CD4-positive, alpha-beta T cell treated with Interleukin-15 for 4 hours (primary cell): ENCODE data around the gene NUDT9.
"Not testable (repeated sequence)": the region's sequence is repeated elsewhere in the genome, so short reads cannot be mapped to it uniquely, and the experiment has no call there.

ENCODE experiments used
- DNase-seq: peaks from one replicate; pipeline ENCODE4 v3.0.0-alpha.2; 2020; ENCODE audit warnings: low spot score

NUDT9 gene

DNA sequence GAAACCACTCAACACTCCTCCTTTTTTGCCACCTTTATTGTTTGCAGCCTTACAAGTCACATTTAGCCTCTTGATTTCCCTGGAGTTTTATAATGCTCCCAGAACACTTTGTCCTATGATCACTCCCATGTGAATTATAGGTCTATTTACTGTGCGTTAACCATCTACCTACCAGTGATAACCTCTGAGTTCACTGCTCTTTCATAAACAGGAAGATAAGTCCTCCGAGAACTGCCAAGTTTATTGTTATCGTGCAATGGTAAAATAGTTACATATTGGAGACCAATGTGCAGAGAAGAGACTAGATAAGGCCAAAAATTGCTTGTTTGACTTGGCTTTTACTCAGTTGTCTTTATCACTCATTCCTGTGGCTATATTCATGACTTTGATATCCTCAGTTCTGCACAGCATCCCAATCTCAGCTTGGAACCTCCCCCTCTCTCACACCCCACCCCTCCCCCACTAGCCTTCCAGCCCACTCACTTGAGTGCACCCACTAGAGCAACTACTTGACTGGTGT lies 12.9 kb upstream of the NUDT9 start:
- no peak for DNase-seq

DNA sequence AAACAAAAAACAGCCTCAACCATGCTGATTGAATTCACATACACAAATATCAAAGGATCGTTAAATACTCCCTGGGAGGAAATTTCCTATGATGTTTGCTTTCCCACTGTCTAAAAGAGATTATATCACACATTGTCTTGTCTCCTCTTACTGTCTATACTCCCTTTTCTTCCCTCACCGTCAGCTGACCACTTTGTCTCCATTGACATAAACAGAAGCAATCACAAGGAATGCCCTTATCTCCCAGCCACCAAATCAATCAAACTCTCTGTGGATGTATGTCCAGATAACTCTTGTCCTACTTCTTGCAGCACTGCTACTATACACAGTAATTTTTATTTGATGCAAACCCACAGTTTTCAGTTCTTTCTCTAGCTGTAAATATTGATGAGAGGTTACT lies 12.2 kb upstream of the NUDT9 start:
- no peak for DNase-seq

DNA sequence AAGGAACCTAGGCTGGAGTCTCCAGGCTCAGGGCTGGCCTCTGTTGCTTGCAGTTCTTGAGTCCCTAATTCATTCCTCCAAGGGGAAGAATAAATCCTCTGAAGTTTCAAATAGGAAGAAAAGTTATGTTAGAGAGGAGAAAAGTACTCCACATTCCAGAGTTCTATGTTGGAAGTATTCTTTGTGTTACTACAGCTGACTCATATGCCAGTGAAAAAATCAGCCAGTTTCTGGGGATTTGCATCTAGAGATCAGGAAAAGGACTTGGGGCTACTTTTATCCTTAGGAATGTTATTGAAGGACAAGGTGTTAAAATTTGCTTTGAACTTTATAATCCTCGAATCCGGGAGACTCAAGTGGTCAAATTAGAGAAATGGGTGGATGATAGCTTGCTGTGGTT lies 11.7 kb upstream of the NUDT9 start:
- no peak for DNase-seq

DNA sequence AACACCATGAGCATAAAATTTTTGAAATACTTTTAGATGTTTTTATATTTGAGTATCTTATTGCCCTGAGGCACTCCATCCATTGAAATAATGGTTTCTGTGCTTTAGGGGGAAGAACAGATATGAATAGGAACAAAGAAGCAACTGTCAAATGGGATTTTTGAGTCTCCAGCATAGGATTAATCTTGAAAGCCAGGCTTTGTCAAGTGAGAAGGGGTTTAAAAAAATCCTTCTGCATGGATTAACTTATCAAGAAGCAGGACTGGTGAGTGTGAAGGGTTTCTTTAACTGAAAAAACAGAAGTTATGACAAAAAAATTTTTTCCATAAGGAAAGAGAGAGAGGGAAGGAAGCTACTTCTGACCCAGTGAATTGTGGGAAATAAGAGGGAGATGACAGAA lies 7.6 kb upstream of the NUDT9 start:
- DNase-seq = no peak

DNA sequence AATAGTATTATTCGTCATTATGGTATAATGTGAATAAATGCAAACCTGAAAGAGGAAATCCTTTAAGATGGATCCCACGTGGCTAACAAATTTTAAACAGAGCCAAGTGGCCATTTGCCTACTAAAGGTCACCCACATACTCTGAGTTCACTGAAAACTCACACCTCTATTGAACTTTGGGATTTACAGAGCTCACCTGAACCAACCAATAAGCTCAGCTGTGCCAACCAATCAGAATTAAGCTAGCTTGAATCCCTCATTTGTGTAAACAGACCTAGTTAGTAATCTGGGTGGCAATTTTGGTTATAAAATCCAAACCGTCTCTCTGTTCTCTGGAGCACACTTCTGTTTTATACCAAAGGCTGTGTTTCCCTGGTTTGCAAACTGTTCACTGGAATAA lies 5.4 kb upstream of the NUDT9 start:
- DNase-seq = no peak

DNA sequence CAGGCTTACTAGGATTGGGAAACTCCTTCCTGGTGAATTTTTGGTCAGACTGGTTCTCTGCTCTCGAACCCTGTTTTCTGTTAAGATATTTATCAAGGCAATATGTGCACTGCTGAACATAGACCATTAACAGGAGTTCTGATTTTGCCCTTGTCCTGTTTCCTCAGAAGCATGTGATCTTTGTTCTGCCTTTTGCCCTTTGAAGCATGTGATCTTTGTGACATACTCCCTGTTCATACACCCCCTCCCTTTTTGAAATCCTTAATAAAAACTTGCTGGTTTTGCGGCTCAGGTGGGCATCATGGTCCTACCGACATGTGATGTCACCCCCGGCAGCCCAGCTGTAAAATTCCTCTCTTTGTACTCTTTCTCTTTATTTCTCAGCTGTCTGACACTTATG lies 4.0 kb upstream of the NUDT9 start:
- DNase-seq = not testable (repeated sequence)

DNA sequence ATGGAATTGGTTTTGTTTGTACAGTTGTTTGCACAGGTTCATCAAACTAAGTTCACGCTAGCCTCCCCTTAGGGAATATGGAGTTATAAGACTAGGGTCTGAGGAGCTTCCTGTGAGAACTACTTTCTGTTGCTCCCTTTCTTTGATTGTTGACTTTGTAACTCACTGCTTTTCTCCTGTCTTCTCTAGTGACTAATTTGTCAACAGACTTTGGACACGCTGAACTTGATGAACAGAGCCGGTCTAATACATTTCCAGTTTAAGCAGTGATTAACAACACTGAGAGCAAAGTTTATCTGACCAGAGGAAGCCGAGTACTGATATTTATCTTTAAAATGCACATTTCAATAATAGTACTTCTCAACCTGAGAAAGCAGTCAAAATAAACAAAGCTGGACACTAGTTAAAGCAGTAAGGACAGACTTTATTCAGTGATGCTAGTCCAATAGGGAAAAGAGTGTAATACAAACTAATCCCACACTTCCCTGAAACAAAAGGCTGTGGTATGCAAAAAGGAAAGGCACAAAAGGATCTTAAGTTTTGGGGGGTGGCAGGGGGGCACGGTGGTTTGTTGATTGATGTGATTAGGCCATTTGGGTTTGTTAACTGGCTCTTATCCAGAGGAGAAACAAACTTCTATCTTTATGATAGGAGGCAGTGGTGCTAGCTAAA lies 2.7 kb upstream of the NUDT9 start:
- DNase-seq = no peak

DNA sequence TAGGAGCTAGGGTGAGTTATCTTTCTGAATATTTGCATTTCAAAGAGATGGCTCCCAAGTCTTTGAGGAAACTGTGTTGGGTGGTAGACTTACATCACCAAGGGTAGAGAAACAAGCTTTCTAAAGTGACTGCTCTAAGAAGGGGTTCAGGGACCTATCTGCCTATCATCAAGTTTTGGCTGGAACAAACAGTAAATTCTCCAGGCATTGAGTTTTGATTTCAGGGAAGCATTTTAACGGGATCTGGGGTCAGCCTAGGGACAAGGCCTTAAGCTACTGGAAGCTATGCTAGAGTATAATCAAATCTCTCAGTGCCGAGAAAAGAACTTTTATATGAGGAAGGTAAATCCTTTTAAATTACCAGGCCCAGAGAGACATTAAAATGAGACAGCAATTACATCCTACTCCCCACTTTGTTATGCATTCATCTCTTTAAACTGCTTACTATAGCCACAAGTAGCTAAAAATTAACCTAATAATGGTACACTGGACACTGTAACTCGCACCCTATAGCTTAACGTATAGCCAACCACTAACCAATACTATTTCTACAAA lies 2.0 kb upstream of the NUDT9 start:
- DNase-seq = no peak

DNA sequence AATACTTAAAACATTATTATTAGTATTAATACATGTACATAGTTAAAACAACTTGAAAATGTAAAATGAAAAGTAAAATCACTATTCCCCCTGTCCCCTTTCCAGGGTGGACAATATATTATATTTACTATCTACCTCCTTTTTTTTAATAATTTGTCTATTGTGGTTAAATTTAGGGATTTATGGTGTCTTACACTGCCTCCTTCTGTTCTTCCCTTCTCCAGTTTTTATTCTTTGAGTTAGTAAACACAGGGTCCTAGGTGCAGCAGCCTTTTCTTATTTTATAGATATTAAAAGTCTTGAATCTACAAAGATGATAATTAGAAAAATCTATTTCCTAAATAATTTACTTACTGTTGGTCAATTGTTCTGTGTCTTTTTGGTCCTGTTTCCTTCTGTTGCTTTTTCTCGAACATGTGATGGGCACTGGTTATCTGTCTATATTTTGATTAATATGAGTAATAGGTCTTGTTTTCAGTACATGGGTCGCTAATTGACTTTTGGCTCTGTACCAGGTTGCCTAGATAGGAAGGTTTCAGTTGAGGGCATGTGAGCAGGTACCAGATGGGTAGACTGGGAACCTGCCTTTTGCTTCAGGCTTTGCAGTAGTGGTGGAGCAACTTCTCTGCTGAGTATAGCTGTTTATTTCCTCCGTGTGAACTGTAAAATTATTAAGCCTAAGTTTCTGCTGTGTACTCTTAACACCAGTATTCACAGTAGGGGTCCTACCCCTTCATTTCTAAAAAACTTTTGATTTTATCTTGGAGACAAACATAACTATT lies 1.1 kb downstream of the NUDT9 start:
- no peak for DNase-seq

DNA sequence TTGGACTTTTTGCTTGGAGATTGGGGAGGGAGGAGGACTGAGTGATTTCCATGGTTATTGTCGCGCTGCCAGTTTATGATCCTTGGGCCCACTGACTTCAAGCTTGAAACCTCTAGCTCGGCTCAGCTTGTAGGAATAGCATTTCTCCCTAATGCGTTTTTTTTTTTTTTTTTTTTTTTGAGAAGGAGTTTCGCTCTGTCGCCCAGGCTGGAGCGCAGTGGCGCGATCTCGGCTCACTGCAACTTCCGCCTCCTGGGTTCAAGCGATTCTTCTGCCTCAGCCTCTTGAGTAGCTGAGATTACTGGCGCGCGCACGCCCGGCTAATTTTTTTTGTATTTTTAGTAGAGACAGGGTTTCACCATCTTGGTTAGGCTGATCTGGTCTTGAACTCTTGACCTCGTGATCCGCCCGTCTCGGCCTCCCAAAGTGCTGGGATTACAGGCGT lies 1.7 kb downstream of the NUDT9 start:
- DNase-seq = not testable (repeated sequence)

DNA sequence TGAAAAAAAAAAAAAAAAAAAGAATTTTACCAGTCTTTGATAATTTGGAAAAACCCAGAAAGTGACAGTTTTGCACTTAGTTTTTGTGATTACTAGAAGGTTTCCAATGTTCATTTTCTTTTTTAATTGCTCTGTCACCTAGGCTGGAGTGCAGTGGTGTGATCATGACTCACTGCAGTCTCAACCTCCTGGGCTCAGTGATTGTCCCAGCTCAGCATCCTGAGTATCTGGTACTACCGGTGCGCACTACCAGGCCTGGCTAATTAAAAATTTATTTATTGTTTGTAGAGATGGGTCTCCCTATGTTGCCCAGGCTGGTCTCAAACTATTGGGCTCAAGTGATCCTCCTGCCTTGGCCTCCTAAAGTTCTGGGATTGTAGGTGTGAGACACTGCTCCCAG lies 3.3 kb downstream of the NUDT9 start:
- no peak for DNase-seq

DNA sequence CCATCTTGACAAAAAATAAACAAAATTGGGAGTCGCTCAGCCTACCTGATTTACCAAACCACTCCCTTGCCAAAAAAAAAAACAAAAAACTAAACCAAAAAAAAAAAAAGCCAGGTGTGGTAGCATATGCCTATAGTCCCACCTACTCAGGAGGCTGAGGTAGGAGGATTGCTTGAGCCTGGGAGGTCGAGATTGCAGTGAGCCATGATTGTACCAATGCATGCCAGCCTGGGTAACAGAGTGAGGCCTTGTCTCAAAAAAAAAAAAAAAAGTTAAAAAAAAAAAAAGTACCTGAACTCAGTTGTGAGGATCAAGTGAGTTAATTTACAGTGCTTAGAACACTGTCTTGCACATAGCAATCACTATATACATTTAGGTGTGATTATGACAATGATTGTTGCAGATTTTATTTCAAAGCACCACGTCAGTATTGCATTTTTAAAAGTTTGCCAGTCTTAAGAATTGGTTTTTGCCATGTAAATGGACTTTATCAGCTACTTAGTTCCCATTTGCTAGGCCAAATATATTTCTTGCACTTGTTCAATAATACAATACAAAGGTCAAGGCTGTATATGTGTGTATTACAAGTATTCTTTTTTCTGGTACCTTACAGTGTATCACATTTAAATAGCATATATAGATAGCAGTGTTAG lies 4.6 kb downstream of the NUDT9 start:
- DNase-seq = no peak

DNA sequence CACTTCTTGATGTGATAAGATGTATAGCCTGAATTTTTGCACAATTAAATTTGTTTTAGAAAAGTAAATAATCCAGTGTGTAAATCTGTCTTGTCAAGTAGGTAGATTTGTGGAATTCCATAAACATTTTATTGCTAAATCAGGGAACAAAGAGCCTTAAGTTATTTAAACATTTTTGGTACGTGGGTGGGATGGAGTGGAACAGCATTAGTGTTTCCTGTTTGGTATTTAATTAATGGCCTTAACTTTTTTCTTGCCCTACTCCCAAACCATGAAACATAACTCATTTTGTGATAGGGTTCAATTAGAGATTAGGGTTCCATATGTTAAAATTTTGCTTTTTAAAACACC lies 5.1 kb downstream of the NUDT9 start:
- no peak for DNase-seq

DNA sequence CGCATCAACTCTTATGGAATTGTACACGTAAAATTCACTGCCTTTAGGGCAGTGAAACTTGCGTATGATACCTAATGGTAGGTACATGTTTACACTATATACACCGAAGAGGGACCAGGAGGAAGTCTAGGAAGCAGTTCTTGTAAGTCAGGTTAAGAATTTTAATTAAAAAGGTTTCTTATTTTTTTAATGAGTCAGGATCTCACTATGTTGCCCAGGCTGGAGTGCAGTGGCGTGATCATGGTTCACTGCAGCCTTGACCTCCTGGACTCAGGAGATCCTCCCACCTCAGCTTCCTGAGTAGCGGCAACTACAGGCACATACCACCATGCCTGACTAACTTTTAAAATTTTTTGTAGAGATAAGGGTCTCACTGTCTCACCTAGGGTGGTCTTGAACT lies 6.6 kb downstream of the NUDT9 start:
- DNase-seq = no peak

DNA sequence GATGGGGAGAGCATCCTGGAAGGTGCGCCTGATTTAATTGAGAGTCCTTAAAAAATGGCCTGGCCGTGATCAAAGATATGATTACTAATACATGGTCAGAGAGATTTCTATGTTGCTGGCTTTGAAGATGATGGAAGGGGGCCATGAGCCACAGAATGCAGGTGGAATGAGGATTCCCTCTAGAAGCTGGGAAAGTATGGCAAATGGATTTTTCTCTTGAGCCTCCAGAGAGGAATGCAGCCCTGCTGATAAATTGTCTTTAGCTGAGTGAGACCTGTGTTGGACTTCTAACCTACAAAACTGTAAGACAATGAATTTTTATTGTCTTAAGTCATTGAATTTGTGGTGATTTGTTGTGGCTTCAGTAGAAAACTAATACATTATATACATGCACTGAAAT lies 7.7 kb downstream of the NUDT9 start:
- no peak for DNase-seq

DNA sequence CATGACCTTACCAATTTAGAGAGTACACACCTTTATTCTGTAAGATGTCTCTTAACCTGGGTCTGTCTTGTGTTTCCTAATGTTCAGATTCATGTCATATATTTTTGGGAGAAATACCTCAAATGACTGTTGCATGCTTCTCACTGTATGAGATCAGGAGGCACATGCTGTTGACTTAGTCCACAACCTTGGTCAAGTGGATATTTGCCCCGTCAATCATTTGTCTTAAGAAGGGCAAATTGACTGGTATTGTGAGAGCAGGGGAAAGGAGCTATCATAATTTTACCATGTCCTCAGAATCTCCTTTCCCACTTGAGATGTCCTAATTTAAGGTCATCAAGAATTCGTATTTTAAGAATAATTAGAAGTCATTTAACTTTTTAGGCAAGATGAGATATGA lies 11.0 kb downstream of the NUDT9 start:
- no peak for DNase-seq

DNA sequence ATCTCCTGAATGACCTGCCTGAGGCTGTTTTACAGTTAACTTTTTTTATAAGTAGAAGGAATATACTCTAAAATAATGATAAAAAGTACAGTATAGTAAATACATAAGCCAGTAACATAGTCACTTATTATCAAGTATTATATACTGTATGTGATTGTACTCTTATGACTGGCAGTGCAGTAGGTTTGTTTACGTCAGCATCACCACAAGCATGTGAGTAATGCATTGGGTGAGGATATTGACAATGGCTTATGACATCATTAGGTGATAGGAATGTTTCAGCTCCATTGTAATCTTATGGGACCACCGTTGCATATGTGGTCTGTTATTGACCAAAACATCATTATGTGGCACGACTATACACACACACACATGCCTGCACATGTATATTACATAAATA lies 20.5 kb downstream of the NUDT9 start:
- DNase-seq = no peak

DNA sequence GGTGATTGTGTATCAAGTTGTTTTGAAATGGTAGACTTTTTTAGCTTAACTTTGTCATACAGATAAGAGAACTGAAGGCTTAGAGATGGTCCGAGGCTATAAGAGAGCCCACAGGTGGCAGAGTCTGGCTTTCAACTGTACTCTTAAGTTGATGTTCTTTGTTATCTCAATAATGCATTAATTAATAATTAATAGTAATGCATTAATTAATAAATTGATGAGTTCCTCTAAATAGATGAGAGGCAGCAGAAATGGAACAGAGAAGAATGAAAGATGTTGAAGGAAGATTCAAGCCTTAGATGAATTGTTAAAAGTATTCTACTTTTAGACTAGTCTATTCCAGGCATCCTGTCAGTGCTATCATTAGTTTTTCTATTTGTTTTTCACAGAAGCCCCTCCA lies 22.4 kb downstream of the NUDT9 start:
- no peak for DNase-seq

DNA sequence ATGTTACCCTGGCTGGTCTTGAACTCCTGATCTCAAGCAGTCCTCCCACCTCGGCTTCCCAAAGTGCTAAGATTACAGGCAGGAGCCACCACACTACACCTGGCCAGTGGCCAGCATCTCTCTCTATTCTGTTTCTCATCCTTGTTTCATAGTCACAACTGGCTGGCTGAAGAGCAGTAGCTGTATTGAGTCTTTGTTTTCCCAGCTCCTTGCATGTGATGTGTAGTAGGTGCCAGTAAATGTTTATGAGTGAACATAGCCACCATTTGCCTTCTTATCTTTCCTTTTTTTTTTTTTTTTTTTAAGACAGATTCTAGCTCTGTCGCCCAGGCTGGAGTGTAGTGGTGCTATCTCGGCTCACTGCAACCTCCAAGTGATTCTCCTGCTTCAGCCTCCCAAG lies 23.6 kb downstream of the NUDT9 start:
- DNase-seq = no peak

DNA sequence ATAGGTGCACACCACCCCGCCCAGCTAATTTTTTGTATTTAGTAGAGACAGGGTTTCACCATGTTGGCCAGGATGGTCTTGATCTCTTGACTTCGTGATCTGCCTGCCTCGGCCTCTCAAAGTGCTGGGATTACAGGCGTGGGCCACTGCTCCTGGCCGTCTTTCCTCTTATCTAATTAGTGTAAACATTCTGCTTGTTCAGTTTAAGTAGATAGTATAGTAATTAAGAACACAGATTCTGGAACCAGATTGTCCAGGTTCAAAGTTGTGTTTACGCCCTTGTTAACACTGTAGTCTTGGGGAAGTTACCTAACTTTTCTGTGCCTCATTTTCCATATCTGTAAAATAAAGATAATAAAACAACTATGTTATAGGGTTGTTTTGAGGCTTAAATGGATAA lies 24.0 kb downstream of the NUDT9 start:
- not testable (repeated sequence) for DNase-seq

DNA sequence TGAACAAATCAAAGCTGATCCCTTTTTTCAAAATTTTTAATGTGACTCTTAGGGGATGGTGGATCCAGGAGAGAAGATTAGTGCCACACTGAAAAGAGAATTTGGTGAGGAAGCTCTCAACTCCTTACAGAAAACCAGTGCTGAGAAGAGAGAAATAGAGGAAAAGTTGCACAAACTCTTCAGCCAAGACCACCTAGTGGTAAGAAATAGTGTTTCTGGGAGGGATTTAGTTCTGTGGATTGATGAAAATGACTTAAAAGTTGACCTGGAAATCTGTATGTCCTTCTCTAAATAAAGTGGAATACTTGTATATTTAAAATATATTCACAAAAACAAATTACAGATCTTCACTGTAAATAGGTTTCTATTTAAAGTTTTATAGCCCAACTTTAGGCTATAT lies 29.2 kb downstream of the NUDT9 start:
- DNase-seq = no peak

DNA sequence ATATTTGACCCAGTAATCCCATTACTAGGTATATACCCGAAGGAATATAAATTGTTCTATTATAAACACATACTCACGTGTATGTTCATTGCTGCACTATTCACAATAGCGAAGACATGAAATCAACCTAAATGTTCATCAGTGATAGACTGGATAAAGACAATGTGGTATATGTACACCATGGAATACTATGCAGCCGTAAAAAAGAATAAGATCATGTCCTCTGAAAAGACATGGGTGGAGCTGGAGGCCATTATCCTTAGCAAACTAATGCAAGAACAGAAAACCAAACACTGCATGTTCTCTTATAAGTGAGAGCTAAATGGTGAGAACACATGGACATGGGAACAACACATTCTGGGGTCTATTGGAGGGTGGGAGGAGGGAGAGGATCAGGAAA lies 36.5 kb downstream of the NUDT9 start:
- no peak for DNase-seq

DNA sequence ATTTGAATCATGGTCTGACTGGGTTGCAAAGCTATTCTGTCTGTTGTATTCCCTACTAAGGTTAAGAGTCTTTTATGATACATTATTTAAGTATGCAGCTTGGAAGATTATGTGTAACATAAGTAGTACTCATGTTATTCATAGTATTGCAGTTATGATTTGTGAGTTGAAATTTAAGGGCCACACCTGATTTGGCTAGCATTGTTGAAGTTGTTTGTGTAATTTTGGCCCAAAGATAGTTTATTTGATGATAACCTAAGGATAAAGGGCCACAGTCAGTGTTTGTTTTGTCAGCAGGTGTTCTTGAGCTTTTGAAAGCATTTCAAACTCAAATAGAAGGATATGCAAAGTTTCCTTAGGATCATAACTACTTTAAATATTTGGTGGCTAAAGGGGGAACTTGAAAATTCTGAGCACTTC lies 38.9 kb downstream of the NUDT9 start:
- no peak for DNase-seq
